Skeletal muscle tissue (tissue), 4 donors: ENCODE results near the gene TBC1D2B. TPM values are rescaled to one million over a fixed set of nuclear protein-coding genes. Genes with fewer than 3 reads are reported as not detected.

ENCODE experiments used
- H3K27ac ChIP-seq: one replicate; pipeline ENCODE4 v1.7.0; 2013; ENCODE audit warnings: mild to moderate bottlenecking, low read depth, low read length, inconsistent platforms
- H3K27me3 ChIP-seq, 3 donors: one replicate each; pipeline ENCODE4 v1.7.0; 2013; ENCODE audit warnings: low read length in 3 of 3; ENCODE audit not compliant: control insufficient read depth in 3 of 3, insufficient read depth in 3 of 3
- H3K36me3 ChIP-seq, 3 donors: one replicate each; pipeline ENCODE4 v1.7.0; 2013; ENCODE audit warnings: low read length in 3 of 3; ENCODE audit not compliant: control insufficient read depth in 3 of 3, insufficient read depth in 3 of 3
- H3K4me1 ChIP-seq, 3 donors: one replicate each; pipeline ENCODE4 v1.7.0; 2013; ENCODE audit warnings: low read length in 3 of 3, mild to moderate bottlenecking in 3 of 3; ENCODE audit not compliant: control insufficient read depth in 3 of 3, insufficient read depth in 3 of 3
- H3K4me3 ChIP-seq, 3 donors: one replicate each; pipeline ENCODE4 v1.7.0; 2013; ENCODE audit warnings: low read length in 3 of 3
- H3K9ac ChIP-seq, 3 donors: one replicate each; pipeline ENCODE4 v1.7.0; 2013; ENCODE audit warnings: low read length in 3 of 3, mild to moderate bottlenecking in 3 of 3, moderate library complexity in 2 of 3, low read depth in 1 of 3
- H3K9me3 ChIP-seq, 3 donors: one replicate each; pipeline ENCODE4 v1.7.0; 2013; ENCODE audit warnings: low read length in 3 of 3; ENCODE audit not compliant: control insufficient read depth in 3 of 3
- total RNA-seq: library from RNA; depleted of rRNA; stranded (reverse); fragments of >200 nt; gene quantifications from one replicate; pipeline ENCODE4 v1.2.3, GENCODE V29; 2014
- donor health status: Osteomylitis.

TBC1D2B gene
- total RNA-seq, 1 donor from 2014 or later: 30.3 TPM

- Histone ChIP-seq H3K4me1 (peaks cover 57 to 61% (median 60%) of the 10 kb centered on the region in 3 donors), H3K9me3 (no peaks in the 10 kb centered on the region), H3K27me3 (no peaks in the 10 kb centered on the region), H3K27ac (peak overlapping the region; percentile 82), H3K4me3 (peak overlapping the region in 1 of 3 donors; percentile 13), H3K9ac (peak overlapping the region; percentile 28 to 74 (median 42)), H3K36me3 (peaks cover 6 to 22% (median 13%) of the 10 kb centered on the region in 3 donors)
Observed at GRCh38 chr15:78006567-78007205, 70.8 kb downstream of the TBC1D2B start.

GRCh38 chr15:78004919-78005634, 72.4 kb downstream of the TBC1D2B start:
- peaks cover 57 to 63% (median 60%) of the 10 kb centered on the region in 3 donors for H3K4me1 ChIP-seq
- H3K9ac ChIP-seq: peak overlapping the region in 1 of 3 donors; percentile 55
- H3K36me3 ChIP-seq: peaks cover 11 to 29% (median 16%) of the 10 kb centered on the region in 3 donors
- H3K4me3 ChIP-seq: no peak overlapping the region
- no peaks in the 10 kb centered on the region for H3K9me3 ChIP-seq
- no peaks in the 10 kb centered on the region for H3K27me3 ChIP-seq
- H3K27ac ChIP-seq: peak overlapping the region; percentile 53

GRCh38 chr15:78004222-78004727, 73.2 kb downstream of the TBC1D2B start:
- Histone ChIP-seq H3K36me3 (peaks cover 10 to 29% (median 14%) of the 10 kb centered on the region in 3 donors), H3K27me3 (no peaks in the 10 kb centered on the region), H3K4me3 (peak overlapping the region in 1 of 3 donors; percentile 35), H3K4me1 (peaks cover 60 to 70% (median 64%) of the 10 kb centered on the region in 3 donors), H3K9me3 (no peaks in the 10 kb centered on the region), H3K9ac (peak overlapping the region in 1 of 3 donors; percentile 55), H3K27ac (no peak overlapping the region)

- H3K27ac ChIP-seq: no peak overlapping the region
- no peaks in the 10 kb centered on the region for H3K9me3 ChIP-seq
Observed at GRCh38 chr15:78003539-78004008, 73.9 kb downstream of the TBC1D2B start.

DNA sequence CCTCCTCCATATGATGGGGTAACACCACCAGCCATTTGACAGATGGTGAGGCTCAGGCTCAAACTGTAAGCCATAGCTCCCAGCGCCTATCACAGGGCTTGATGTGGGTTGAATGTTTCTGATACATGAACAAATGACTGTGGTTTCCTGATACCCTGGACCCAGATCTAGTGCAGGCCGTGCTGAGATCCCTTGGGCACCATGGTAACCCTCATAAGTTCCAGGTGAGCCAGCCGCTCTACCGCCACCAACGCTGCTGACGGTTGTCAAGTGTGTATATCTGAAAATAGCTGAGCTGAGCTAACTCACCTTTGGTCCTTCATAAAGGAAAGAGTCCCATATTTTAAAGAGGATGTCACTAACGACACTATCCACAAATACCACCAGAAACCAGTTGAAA, 74.5 kb downstream of the TBC1D2B start:
- no peak overlapping the region for H3K27ac ChIP-seq
- no peaks in the 10 kb centered on the region for H3K9me3 ChIP-seq
- H3K4me3 ChIP-seq: peak overlapping the region in 1 of 3 donors; percentile 13
- peaks cover 13 to 26% (median 16%) of the 10 kb centered on the region in 3 donors for H3K36me3 ChIP-seq
- peaks cover 53 to 69% (median 57%) of the 10 kb centered on the region in 3 donors for H3K4me1 ChIP-seq
- H3K9ac ChIP-seq: no peak overlapping the region
- no peaks in the 10 kb centered on the region for H3K27me3 ChIP-seq

More at GRCh38 chr15:78003539-78004008, 73.9 kb downstream of the TBC1D2B start:
- peaks cover 59 to 69% (median 63%) of the 10 kb centered on the region in 3 donors for H3K4me1 ChIP-seq
- peaks cover 10 to 29% (median 14%) of the 10 kb centered on the region in 3 donors for H3K36me3 ChIP-seq
- no peaks in the 10 kb centered on the region for H3K27me3 ChIP-seq
- no peak overlapping the region for H3K4me3 ChIP-seq
- peak overlapping the region in 1 of 3 donors; percentile 55 for H3K9ac ChIP-seq

DNA sequence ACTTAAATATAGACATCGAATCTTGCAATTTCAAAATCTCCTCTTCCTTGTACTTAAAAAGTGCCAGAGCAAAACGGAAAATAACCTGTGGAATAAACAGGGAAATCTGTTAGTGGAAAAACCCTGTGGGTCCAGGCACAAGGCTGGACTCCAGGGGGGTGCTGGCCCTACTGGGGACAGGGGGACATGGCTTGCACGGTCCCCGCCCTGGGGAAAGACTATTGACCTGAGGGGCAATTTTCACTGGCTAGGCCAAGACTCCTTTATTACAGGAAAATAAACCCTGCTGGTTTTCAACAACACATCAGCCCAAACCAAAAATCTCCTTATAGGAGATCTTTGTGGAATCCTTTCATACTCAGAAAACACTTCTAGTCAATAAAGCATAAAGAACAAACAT, 75.9 kb downstream of the TBC1D2B start:
- H3K9ac ChIP-seq: peak overlapping the region in 1 of 3 donors; percentile 40
- no peaks in the 10 kb centered on the region for H3K27me3 ChIP-seq
- H3K36me3 ChIP-seq: peaks cover 13 to 28% (median 20%) of the 10 kb centered on the region in 3 donors
- no peak overlapping the region for H3K4me3 ChIP-seq
- H3K27ac ChIP-seq: no peak overlapping the region
- no peaks in the 10 kb centered on the region for H3K9me3 ChIP-seq
- H3K4me1 ChIP-seq: peaks cover 39 to 67% (median 49%) of the 10 kb centered on the region in 3 donors

DNA sequence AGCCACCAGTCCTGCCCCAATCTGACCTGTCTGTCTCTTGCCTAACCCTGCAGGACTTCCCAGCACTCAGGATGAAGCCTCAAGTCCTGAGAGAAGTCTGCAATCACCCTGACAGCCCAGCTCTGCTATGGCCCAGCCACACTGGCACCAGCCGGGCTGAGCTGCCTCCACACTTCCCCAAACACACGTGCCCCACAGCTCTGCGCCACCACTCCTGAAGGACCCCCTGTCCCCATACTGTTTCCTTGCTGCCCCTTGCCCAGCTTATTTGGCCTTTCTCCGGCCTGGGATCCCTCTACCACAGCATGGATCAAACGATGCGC, 76.6 kb downstream of the TBC1D2B start:
- Histone ChIP-seq H3K9me3 (no peaks in the 10 kb centered on the region), H3K36me3 (peaks cover 13 to 28% (median 20%) of the 10 kb centered on the region in 3 donors), H3K4me1 (peaks cover 32 to 60% (median 41%) of the 10 kb centered on the region in 3 donors), H3K4me3 (no peak overlapping the region), H3K9ac (no peak overlapping the region), H3K27ac (no peak overlapping the region), H3K27me3 (no peaks in the 10 kb centered on the region)

GRCh38 chr15:78000091-78000926, 77.2 kb downstream of the TBC1D2B start:
- no peaks in the 10 kb centered on the region for H3K27me3 ChIP-seq
- no peaks in the 10 kb centered on the region for H3K9me3 ChIP-seq
- peaks cover 13 to 28% (median 20%) of the 10 kb centered on the region in 3 donors for H3K36me3 ChIP-seq
- H3K27ac ChIP-seq: peak overlapping the region; percentile 26
- peak overlapping the region in 2 of 3 donors; percentile 57 to 76 for H3K9ac ChIP-seq
- peak overlapping the region in 1 of 3 donors; percentile 45 for H3K4me3 ChIP-seq
- peaks cover 29 to 56% (median 36%) of the 10 kb centered on the region in 3 donors for H3K4me1 ChIP-seq

DNA sequence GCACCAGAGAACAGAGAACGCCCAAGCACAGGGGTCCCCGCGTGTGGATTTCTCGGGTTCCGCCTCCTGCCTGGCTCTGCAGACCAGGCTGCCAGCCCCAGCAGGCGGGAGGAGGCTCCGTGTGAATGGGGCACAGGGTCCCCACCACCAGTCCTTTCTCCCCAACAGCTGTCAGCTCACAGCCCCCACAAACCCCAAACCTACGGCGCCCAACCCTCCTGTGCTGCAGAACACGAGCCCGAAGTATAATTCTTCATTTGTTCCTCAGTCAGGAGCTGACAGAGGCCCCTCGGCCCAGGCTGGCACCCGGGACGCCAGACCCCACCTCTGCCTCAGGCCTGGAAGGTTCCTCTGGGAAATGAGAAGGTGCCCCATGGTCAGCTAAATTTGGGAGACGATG, 78.0 kb downstream of the TBC1D2B start:
- Histone ChIP-seq H3K27me3 (no peaks in the 10 kb centered on the region), H3K36me3 (peaks cover 13 to 28% (median 20%) of the 10 kb centered on the region in 3 donors), H3K9me3 (no peaks in the 10 kb centered on the region), H3K4me3 (no peak overlapping the region), H3K9ac (peak overlapping the region in 2 of 3 donors; percentile 57 to 76), H3K4me1 (peaks cover 24 to 55% (median 32%) of the 10 kb centered on the region in 3 donors), H3K27ac (no peak overlapping the region)
